ENCODE measurements around the gene GHRL. TPM values are rescaled to one million over a fixed set of nuclear protein-coding genes. Genes with fewer than 3 reads are reported as not detected.

GHRL gene
- total RNA-seq, 2 experiments from 2014 or later = 1.1 to 3.2 TPM

GRCh38 chr3:10260211-10260701 is 32.5 kb downstream of the GHRL start:
- Histone ChIP-seq H3K9me3 (ENCODE audit: control insufficient read depth in 1 of 2, insufficient read depth in 1 of 2, low read length in 2 of 2) (no peaks in the 10 kb centered on the region), H3K4me1 (ENCODE audit: insufficient read depth, low read length) (peaks cover 59% of the 10 kb centered on the region), H3K36me3 (ENCODE audit: insufficient read depth, low read length) (peaks cover 53% of the 10 kb centered on the region), H3K4me3 (ENCODE audit: low read length) (no peak overlapping the region), H3K27ac (ENCODE audit: low read depth in 1 of 2, low read length in 2 of 2) (peak overlapping the region in 1 of 2 donors; percentile 7), H3K27me3 (ENCODE audit: control insufficient read depth in 1 of 2, insufficient read depth in 2 of 2, low read length in 2 of 2) (no peaks in the 10 kb centered on the region)
- ATAC-seq (ENCODE audit: poor library complexity) (no peak), DNase-seq (no peak)
- intact Hi-C loops (cut with DNase I, micrococcal nuclease) = loop anchor here in 1 of 2 experiments (5.0 to 10.0 kb wide), 4 partner anchors 68 to 235 kb away; partner anchors contain the start of genes BRK1, FANCD2 and VHL
- no peak overlapping the region for H3K4me3 Mint-ChIP-seq
- peaks cover 82% of the 10 kb centered on the region for H3K36me3 Mint-ChIP-seq (ENCODE audit: low read depth)
- H3K27ac Mint-ChIP-seq = peak overlapping the region; percentile 76
- ChIA-PET POLR2A (interaction anchor here (1.0 to 4.3 kb wide), 3 partner anchors 10 to 22 kb away, joined by 3 to 85 read pairs (median 4); partner anchors contain the start of gene TATDN2), CTCF (no interaction called here)
- no peaks in the 10 kb centered on the region for H3K9me3 Mint-ChIP-seq
- TF ChIP-seq, protein P1, sequence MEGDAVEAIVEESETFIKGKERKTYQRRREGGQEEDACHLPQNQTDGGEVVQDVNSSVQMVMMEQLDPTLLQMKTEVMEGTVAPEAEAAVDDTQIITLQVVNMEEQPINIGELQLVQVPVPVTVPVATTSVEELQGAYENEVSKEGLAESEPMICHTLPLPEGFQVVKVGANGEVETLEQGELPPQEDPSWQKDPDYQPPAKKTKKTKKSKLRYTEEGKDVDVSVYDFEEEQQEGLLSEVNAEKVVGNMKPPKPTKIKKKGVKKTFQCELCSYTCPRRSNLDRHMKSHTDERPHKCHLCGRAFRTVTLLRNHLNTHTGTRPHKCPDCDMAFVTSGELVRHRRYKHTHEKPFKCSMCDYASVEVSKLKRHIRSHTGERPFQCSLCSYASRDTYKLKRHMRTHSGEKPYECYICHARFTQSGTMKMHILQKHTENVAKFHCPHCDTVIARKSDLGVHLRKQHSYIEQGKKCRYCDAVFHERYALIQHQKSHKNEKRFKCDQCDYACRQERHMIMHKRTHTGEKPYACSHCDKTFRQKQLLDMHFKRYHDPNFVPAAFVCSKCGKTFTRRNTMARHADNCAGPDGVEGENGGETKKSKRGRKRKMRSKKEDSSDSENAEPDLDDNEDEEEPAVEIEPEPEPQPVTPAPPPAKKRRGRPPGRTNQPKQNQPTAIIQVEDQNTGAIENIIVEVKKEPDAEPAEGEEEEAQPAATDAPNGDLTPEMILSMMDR (IDR thresholded peaks at IDR 0.05) = no peak
- H3K4me1 Mint-ChIP-seq (ENCODE audit: low read depth) = peaks cover 77% of the 10 kb centered on the region
- no peaks in the 10 kb centered on the region for H3K27me3 Mint-ChIP-seq

GRCh38 chr3:10259798-10260197 is 32.9 kb downstream of the GHRL start:
- intact Hi-C loops (cut with DNase I, micrococcal nuclease) = loop anchor here in 1 of 2 experiments (2.0 to 10.0 kb wide), 5 partner anchors 61 to 235 kb away; partner anchors contain the start of genes BRK1, FANCD2, SEC13 and VHL
- TF ChIP-seq, protein P1 (IDR thresholded peaks at IDR 0.05) = no peak
- H3K36me3 Mint-ChIP-seq (ENCODE audit: low read depth) = peaks cover 86% of the 10 kb centered on the region
- Histone ChIP-seq H3K36me3 (ENCODE audit: insufficient read depth, low read length) (peaks cover 57% of the 10 kb centered on the region), H3K27me3 (ENCODE audit: control insufficient read depth in 1 of 2, insufficient read depth in 2 of 2, low read length in 2 of 2) (no peaks in the 10 kb centered on the region), H3K27ac (ENCODE audit: low read depth in 1 of 2, low read length in 2 of 2) (peak overlapping the region in 1 of 2 donors; percentile 7), H3K9me3 (ENCODE audit: control insufficient read depth in 1 of 2, insufficient read depth in 1 of 2, low read length in 2 of 2) (no peaks in the 10 kb centered on the region), H3K4me1 (ENCODE audit: insufficient read depth, low read length) (peaks cover 58% of the 10 kb centered on the region), H3K4me3 (ENCODE audit: low read length) (no peak overlapping the region)
- POLR2A ChIA-PET = interaction anchor here (1.0 kb wide), 1 partner anchor 22 kb away, joined by 3 read pairs; no protein-coding TSS in a partner anchor
- no peaks in the 10 kb centered on the region for H3K27me3 Mint-ChIP-seq
- no peaks in the 10 kb centered on the region for H3K9me3 Mint-ChIP-seq
- no peak for ATAC-seq (ENCODE audit: poor library complexity)
- DNase-seq = no peak
- CTCF ChIA-PET = no interaction called here
- H3K4me1 Mint-ChIP-seq (ENCODE audit: low read depth) = peaks cover 79% of the 10 kb centered on the region
- no peak overlapping the region for H3K4me3 Mint-ChIP-seq
- peak overlapping the region; percentile 76 for H3K27ac Mint-ChIP-seq

DNA sequence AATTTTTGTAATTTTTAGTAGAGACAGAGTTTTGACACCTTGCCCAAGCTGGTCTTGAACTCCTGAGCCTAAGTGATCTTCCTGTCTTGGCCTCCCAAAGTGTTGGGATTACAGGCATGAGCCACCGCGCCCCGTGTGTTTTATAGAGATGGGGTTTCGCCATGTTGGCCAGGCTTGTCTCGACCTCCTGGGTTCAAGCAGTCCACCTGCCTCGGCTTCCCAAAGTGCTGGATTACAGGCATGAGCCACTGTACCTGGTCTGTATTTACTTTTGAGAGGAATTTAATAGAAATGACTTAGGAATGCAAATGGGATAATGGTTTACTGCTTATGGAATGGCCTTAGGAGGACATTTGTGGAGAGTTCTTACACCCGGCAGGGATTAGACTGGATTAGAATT is 33.7 kb downstream of the GHRL start:
- Histone ChIP-seq H3K4me1 (ENCODE audit: insufficient read depth, low read length) (peaks cover 57% of the 10 kb centered on the region), H3K36me3 (ENCODE audit: insufficient read depth, low read length) (peaks cover 63% of the 10 kb centered on the region), H3K4me3 (ENCODE audit: low read length) (no peak overlapping the region), H3K27me3 (ENCODE audit: control insufficient read depth in 1 of 2, insufficient read depth in 2 of 2, low read length in 2 of 2) (no peaks in the 10 kb centered on the region), H3K27ac (ENCODE audit: low read depth in 1 of 2, low read length in 2 of 2) (no peak overlapping the region), H3K9me3 (ENCODE audit: control insufficient read depth in 1 of 2, insufficient read depth in 1 of 2, low read length in 2 of 2) (no peaks in the 10 kb centered on the region)
- H3K4me1 Mint-ChIP-seq (ENCODE audit: low read depth) = peaks cover 79% of the 10 kb centered on the region
- intact Hi-C loops (cut with DNase I, micrococcal nuclease) = loop anchor here in 1 of 2 experiments (2.0 kb wide), 1 partner anchor 62 kb away; the partner anchor contains the start of gene SEC13
- H3K36me3 Mint-ChIP-seq (ENCODE audit: low read depth) = peaks cover 90% of the 10 kb centered on the region
- no peaks in the 10 kb centered on the region for H3K9me3 Mint-ChIP-seq
- TF ChIP-seq, protein P1 (IDR thresholded peaks at IDR 0.05) = no peak
- no peak for ATAC-seq (ENCODE audit: poor library complexity)
- H3K4me3 Mint-ChIP-seq = no peak overlapping the region
- ChIA-PET CTCF (no interaction called here), POLR2A (interaction anchor here (1.0 kb wide), 1 partner anchor 23 kb away, joined by 3 read pairs; no protein-coding TSS in a partner anchor)
- DNase-seq = no peak
- H3K27me3 Mint-ChIP-seq = no peaks in the 10 kb centered on the region
- peak overlapping the region; percentile 76 for H3K27ac Mint-ChIP-seq
